Stomach smooth muscle (tissue), 2 donors: ENCODE measurements around the gene FHAD1.

Source experiments
- H3K27ac ChIP-seq: one replicate; pipeline ENCODE4 v1.7.0; 2013; ENCODE audit warnings: mild to moderate bottlenecking, low read length, inconsistent platforms
- H3K27me3 ChIP-seq, 2 donors: one replicate each; pipeline ENCODE4 v1.7.0; 2013; ENCODE audit warnings: low read length in 2 of 2; ENCODE audit not compliant: insufficient read depth in 2 of 2, control insufficient read depth in 1 of 2
- H3K36me3 ChIP-seq, 2 donors: one replicate each; pipeline ENCODE4 v1.7.0; 2013; ENCODE audit warnings: low read length in 2 of 2; ENCODE audit not compliant: control insufficient read depth in 2 of 2, insufficient read depth in 2 of 2
- H3K4me1 ChIP-seq: one replicate; pipeline ENCODE4 v1.7.0; 2013; ENCODE audit warnings: low read length; ENCODE audit not compliant: control insufficient read depth, insufficient read depth
- H3K4me3 ChIP-seq, 2 donors: one replicate each; pipeline ENCODE4 v1.7.0; 2013; ENCODE audit warnings: low read length in 2 of 2
- H3K9ac ChIP-seq, 2 donors: one replicate each; pipeline ENCODE4 v1.7.0; 2013; ENCODE audit warnings: low read length in 2 of 2, mild to moderate bottlenecking in 1 of 2
- H3K9me3 ChIP-seq, 2 donors: one replicate each; pipeline ENCODE4 v1.7.0; 2013; ENCODE audit warnings: low read length in 2 of 2; ENCODE audit not compliant: control insufficient read depth in 2 of 2
- donor health status: healthy.
- donor health status: Pancreatic carcinoma.

Gene FHAD1

GRCh38 chr1:15321601-15322000 is 74.6 kb downstream of the FHAD1 start:
- H3K9ac ChIP-seq, result no peak overlapping the region
- H3K4me3 ChIP-seq, result no peak overlapping the region
- H3K27me3 ChIP-seq, result no peaks in the 10 kb centered on the region
- H3K9me3 ChIP-seq, result no peaks in the 10 kb centered on the region
- peaks cover 17% of the 10 kb centered on the region for H3K4me1 ChIP-seq
- no peaks in the 10 kb centered on the region for H3K36me3 ChIP-seq
- no peak overlapping the region for H3K27ac ChIP-seq

- Histone ChIP-seq H3K4me3 (no peak overlapping the region), H3K36me3 (no peaks in the 10 kb centered on the region), H3K27ac (no peak overlapping the region), H3K9me3 (no peaks in the 10 kb centered on the region), H3K9ac (no peak overlapping the region), H3K27me3 (no peaks in the 10 kb centered on the region), H3K4me1 (peaks cover 24% of the 10 kb centered on the region)
Observed at GRCh38 chr1:15322648-15323350, 75.8 kb downstream of the FHAD1 start.

- H3K9ac ChIP-seq, result no peak overlapping the region
- H3K4me3 ChIP-seq, result peak overlapping the region in 1 of 2 donors; percentile 29
- no peak overlapping the region for H3K27ac ChIP-seq
Observed at GRCh38 chr1:15323351-15323988, 76.4 kb downstream of the FHAD1 start.

GRCh38 chr1:15323989-15324868 is 77.2 kb downstream of the FHAD1 start:
- Histone ChIP-seq H3K9me3 (no peaks in the 10 kb centered on the region), H3K9ac (no peak overlapping the region), H3K4me1 (peaks cover 34% of the 10 kb centered on the region), H3K36me3 (no peaks in the 10 kb centered on the region), H3K27me3 (no peaks in the 10 kb centered on the region), H3K27ac (no peak overlapping the region), H3K4me3 (no peak overlapping the region)

More at GRCh38 chr1:15323351-15323988, 76.4 kb downstream of the FHAD1 start:
- Histone ChIP-seq H3K27me3 (no peaks in the 10 kb centered on the region), H3K9me3 (no peaks in the 10 kb centered on the region), H3K4me1 (peaks cover 28% of the 10 kb centered on the region), H3K36me3 (no peaks in the 10 kb centered on the region)

GRCh38 chr1:15324869-15325335 is 77.9 kb downstream of the FHAD1 start:
- H3K27me3 ChIP-seq, result no peaks in the 10 kb centered on the region
- no peak overlapping the region for H3K27ac ChIP-seq
- H3K36me3 ChIP-seq, result no peaks in the 10 kb centered on the region
- H3K9ac ChIP-seq, result no peak overlapping the region
- peaks cover 39% of the 10 kb centered on the region for H3K4me1 ChIP-seq
- no peak overlapping the region for H3K4me3 ChIP-seq
- H3K9me3 ChIP-seq, result no peaks in the 10 kb centered on the region

- no peak overlapping the region for H3K4me3 ChIP-seq
- H3K27ac ChIP-seq, result no peak overlapping the region
- no peaks in the 10 kb centered on the region for H3K9me3 ChIP-seq
- H3K36me3 ChIP-seq, result peaks cover 0 to 2% of the 10 kb centered on the region in 2 donors
- H3K4me1 ChIP-seq, result peaks cover 39% of the 10 kb centered on the region
- no peak overlapping the region for H3K9ac ChIP-seq
- H3K27me3 ChIP-seq, result no peaks in the 10 kb centered on the region
Observed at GRCh38 chr1:15325375-15326085, 78.5 kb downstream of the FHAD1 start.

- Histone ChIP-seq H3K4me1 (peaks cover 39% of the 10 kb centered on the region), H3K27ac (no peak overlapping the region), H3K9ac (no peak overlapping the region), H3K9me3 (no peaks in the 10 kb centered on the region), H3K4me3 (peak overlapping the region; percentile 41 to 52), H3K36me3 (peaks cover 0 to 2% of the 10 kb centered on the region in 2 donors), H3K27me3 (no peaks in the 10 kb centered on the region)
Observed at GRCh38 chr1:15326691-15327588, 79.9 kb downstream of the FHAD1 start.

GRCh38 chr1:15328351-15329103 is 81.5 kb downstream of the FHAD1 start:
- Histone ChIP-seq H3K9me3 (no peaks in the 10 kb centered on the region), H3K9ac (peak overlapping the region in 1 of 2 donors; percentile 36), H3K27ac (no peak overlapping the region), H3K36me3 (peaks cover 0 to 2% of the 10 kb centered on the region in 2 donors), H3K27me3 (no peaks in the 10 kb centered on the region), H3K4me3 (peak overlapping the region in 1 of 2 donors; percentile 22), H3K4me1 (peaks cover 33% of the 10 kb centered on the region)

- H3K4me1 ChIP-seq, result peaks cover 29% of the 10 kb centered on the region
- H3K9ac ChIP-seq, result peak overlapping the region in 1 of 2 donors; percentile 36
- no peaks in the 10 kb centered on the region for H3K27me3 ChIP-seq
- H3K4me3 ChIP-seq, result no peak overlapping the region
- H3K36me3 ChIP-seq, result peaks cover 0 to 2% of the 10 kb centered on the region in 2 donors
- H3K27ac ChIP-seq, result no peak overlapping the region
- no peaks in the 10 kb centered on the region for H3K9me3 ChIP-seq
Observed at GRCh38 chr1:15329104-15329820, 82.2 kb downstream of the FHAD1 start.
